GM19395 (cell line): ENCODE measurements around the gene KRT4.

Experiments
- ATAC-seq: cut with Tn5 transposase; IDR thresholded peaks from one replicate; pipeline ENCODE4 v1.9.1; 2021; ENCODE audit warnings: mild to moderate bottlenecking, moderate library complexity; ENCODE audit not compliant: unreplicated experiment

The KRT4 gene

GRCh38 chr12:52837413-52837741 lies 23.5 kb upstream of the KRT4 start:
- no peak for ATAC-seq

- no peak for ATAC-seq
Measured at GRCh38 chr12:52836491-52837412, 22.8 kb upstream of the KRT4 start.

GRCh38 chr12:52836042-52836466 lies 22.1 kb upstream of the KRT4 start:
- ATAC-seq, result no peak

GRCh38 chr12:52835271-52836041 lies 21.5 kb upstream of the KRT4 start:
- no peak for ATAC-seq

- no peak for ATAC-seq
Measured at GRCh38 chr12:52834727-52835001, 20.7 kb upstream of the KRT4 start.

GRCh38 chr12:52833922-52834726 lies 20.2 kb upstream of the KRT4 start, which contains the start of gene KRT79:
Gene KRT79 (minus strand): TSS chr12:52834311. CDS start chr12:52834260, 51 bp downstream.
- no peak for ATAC-seq

GRCh38 chr12:52832985-52833905 lies 19.3 kb upstream of the KRT4 start:
- no peak for ATAC-seq

GRCh38 chr12:52832451-52832850 lies 18.5 kb upstream of the KRT4 start:
- no peak for ATAC-seq

GRCh38 chr12:52831251-52831650 lies 17.3 kb upstream of the KRT4 start:
- no peak for ATAC-seq

GRCh38 chr12:52829986-52830770 lies 16.3 kb upstream of the KRT4 start:
- ATAC-seq, result no peak

- ATAC-seq, result no peak
Measured at GRCh38 chr12:52828591-52829021, 14.7 kb upstream of the KRT4 start.

GRCh38 chr12:52828156-52828555 lies 14.2 kb upstream of the KRT4 start:
- ATAC-seq, result no peak

GRCh38 chr12:52827499-52828090 lies 13.7 kb upstream of the KRT4 start:
- no peak for ATAC-seq

GRCh38 chr12:52826611-52827498 lies 12.9 kb upstream of the KRT4 start:
- ATAC-seq, result no peak

GRCh38 chr12:52825961-52826360 lies 12.0 kb upstream of the KRT4 start:
- no peak for ATAC-seq

- ATAC-seq, result no peak
Measured at GRCh38 chr12:52824741-52825410, 11.0 kb upstream of the KRT4 start.

- no peak for ATAC-seq
Measured at GRCh38 chr12:52823761-52824450, 10.0 kb upstream of the KRT4 start.
